Measurements from ENCODE around the gene ST8SIA4.

The ST8SIA4 gene, protein sequence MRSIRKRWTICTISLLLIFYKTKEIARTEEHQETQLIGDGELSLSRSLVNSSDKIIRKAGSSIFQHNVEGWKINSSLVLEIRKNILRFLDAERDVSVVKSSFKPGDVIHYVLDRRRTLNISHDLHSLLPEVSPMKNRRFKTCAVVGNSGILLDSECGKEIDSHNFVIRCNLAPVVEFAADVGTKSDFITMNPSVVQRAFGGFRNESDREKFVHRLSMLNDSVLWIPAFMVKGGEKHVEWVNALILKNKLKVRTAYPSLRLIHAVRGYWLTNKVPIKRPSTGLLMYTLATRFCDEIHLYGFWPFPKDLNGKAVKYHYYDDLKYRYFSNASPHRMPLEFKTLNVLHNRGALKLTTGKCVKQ

DNA sequence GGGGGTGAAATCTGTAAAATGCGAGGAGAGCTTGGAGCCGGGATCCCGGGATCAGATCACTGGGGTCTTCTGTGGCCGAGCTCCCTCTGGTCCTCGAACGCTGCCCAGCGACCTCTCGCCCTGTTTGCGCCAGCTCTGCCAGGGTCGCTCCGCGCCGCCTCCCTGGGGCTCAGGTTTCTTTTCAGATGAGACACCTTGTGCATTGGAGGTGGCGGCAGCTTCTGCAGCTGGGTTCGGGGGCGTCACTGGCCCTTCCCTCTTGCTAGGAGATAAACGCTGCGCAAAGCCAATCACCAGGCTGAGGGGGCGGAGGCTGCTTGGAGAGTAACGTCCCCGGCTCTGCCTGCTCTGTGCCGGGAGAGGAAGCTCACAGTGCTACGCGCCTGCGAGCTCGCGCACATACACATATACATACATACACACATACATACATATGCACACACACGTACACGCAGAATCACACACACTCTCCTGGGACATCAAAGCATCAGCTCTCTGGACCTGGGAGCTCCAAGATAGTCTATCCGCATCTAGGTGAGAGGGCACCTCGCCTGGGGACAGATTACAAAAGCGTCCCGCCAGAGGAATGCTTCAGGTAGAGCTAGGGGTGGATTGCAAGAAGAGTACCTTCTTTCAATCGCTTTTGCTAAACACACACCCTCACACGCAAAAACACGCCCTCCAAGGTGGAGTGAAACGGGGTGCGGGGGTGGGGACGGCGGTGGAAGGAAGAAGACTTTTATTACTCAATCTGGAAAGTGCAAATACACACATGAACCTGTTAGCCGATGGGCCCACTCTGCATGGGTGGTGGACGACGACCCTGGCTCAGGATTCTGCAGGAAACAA is at the start of gene ST8SIA4:
Gene ST8SIA4, minus strand, starts transcription at position 244 of the 849 bp plus-strand sequence. CDS start 327 bp downstream, outside the sequence.
- DNase-seq (ENCODE audit: low read depth), result no peak

DNA sequence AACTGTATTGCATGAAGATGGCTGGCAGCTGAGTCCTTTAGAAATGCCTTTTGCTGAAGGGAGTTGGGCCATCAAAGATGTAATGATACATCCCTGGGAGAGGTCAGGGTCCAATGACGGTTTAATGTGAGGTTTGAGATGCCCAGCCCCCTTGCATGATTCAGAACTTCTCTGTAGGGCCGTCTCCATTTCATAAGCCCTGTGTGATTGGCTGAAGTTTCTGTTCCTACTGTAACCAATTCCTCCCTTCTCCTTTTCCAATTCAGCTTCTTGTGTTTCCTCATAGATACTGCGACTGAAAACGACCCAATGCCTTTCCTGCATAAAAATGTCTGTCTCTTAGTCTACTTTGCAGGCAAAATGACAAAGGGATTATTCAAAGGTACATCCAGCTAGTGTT is 47.9 kb upstream of the ST8SIA4 start:
- DNase-seq (ENCODE audit: low read depth), result no peak

GRCh38 chr5:100913298-100913697 is 10.2 kb upstream of the ST8SIA4 start:
- DNase-seq (ENCODE audit: low read depth), result no peak

- no peak for DNase-seq (ENCODE audit: low read depth)
Measured at GRCh38 chr5:100909034-100909433, 6.0 kb upstream of the ST8SIA4 start.

GRCh38 chr5:100905259-100905914 is 2.3 kb upstream of the ST8SIA4 start:
- DNase-seq (ENCODE audit: low read depth), result no peak

DNA sequence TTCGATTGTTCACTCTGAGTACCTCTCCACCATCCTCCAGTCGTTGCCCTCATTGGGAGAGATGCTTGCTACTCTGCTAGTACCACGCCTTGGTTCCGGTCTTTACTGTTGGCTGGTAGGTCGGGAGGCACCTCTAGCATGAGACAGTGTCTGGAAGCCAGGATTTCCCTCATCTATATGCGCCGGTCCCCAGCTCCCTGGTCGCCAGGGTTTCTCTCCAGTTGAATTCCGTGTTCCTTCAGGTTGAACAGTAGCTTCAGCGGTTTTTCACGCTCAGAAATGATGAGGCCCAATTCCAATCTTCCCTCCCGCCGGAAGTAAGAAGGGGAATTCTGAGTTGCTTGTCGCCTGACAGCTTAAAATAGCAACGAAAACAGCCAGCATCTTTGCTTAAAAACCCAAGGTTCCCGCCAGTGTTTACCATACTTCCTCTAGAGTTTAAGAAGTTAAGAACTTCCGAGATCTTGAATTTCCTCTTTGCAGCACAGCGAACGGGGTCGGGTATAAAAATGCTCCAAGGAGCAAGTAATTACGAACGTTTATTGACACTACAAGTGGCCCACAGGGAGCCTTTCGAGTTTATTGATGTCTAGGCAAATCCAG is 1.3 kb upstream of the ST8SIA4 start:
- no peak for DNase-seq (ENCODE audit: low read depth)

GRCh38 chr5:100902440-100903038 is 543 bp downstream of the ST8SIA4 start:
- no peak for DNase-seq (ENCODE audit: low read depth)

DNA sequence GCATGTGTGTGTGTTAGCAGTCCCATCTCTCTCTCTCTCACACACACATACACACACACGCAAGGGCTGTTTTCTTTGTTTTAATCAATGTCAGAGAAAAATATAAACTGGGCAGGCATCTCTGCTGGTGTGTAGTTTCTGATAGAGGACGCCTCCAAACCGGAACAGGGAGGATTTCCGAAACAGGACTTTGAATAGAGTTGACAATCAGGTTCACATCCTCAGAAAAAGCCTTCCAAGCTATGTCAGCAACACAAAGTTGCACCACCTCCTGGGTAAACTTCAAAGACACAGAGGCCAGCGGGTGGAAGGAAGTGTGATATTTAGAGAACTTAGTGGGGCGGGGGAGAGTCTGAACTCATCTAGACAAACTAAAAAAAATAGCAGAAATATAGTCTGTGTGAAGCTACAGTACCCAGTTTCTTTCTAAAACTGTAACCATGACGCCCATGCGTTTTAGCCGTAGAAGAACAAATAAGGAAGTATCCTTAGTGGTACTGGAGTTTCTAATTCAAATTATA is 1.2 kb downstream of the ST8SIA4 start:
- no peak for DNase-seq (ENCODE audit: low read depth)

DNA sequence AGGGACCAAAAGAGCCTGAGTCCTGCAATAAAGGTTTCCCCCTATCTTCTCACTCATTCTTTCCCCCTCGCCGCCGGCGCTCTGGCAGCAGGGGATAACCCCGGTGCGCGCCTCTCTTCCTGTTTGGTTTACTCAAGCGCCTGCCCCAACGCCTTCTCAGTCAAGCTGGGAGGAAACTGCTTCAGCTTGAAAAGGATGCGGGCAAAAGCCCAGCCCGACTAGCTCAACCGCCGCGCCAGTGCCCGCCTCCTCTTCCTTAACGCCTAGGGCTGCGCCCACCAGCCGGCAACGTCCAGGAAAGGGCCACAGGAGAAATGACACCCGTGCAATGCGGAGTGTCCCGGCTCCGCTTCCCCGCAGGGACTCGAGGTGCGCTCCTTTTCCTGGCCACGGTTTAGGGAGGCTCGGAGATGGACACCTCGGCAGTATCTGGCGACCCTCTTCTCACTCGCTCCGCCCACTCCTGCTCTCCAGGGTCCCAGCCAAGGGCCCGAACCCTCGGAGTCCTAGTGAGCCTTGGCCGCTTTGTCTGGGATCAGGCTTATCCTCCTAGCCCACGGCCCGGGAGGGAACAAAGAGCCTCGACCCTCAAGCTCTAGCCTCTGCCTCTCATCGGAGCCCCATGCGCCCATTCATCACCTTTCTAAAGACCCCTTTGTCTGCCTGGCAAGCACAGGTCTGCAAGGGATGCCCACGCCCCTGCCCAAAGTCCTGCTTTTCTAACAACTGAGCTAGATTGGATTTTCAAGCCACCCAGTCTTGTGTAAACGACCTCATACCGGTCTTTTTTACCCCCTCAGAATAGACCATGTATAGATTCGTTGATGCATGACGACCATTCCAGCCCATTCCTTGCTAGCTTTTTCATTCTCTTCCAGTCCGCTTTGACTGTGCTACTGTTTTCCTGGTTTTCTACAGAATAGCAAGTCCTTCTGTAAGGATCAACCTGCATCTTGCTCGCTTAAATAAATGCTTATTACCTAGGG is 2.0 kb downstream of the ST8SIA4 start:
- no peak for DNase-seq (ENCODE audit: low read depth)

DNA sequence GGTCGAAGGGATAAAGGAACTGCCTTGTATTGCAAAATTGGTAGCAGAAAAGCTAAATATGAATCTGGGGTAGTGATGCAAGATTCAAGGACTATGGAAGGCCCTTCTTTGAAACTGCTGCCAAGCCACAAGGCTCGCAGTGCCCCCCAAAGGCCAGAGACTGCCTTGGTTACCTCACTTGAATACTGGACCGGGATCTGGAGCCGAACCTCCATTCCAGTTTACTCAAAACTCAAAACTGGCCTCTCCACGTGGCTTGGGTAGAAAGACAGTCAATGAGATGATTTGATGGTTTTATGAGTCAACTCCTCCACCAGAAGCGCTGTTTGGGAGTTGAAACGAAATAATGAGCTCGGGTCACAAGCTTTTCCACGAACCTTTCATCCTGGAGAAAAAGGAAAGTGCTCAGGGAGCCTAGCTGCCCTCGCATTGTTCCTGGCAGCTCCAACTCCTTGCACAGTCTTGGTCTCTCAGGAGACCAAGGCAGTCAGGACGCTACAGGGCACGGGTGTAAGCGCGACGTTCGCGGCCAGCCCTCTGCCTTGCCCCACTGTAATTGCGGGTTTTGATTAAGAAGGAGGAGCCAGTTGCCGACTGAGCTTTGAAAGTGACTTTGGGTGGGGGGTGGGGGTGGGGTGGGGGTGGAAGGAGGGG is 2.8 kb downstream of the ST8SIA4 start:
- DNase-seq (ENCODE audit: low read depth), result no peak

- DNase-seq (ENCODE audit: low read depth), result no peak
Measured at GRCh38 chr5:100899675-100900074, 3.4 kb downstream of the ST8SIA4 start.

- DNase-seq (ENCODE audit: low read depth), result no peak
Measured at GRCh38 chr5:100898504-100899346, 4.4 kb downstream of the ST8SIA4 start.

DNA sequence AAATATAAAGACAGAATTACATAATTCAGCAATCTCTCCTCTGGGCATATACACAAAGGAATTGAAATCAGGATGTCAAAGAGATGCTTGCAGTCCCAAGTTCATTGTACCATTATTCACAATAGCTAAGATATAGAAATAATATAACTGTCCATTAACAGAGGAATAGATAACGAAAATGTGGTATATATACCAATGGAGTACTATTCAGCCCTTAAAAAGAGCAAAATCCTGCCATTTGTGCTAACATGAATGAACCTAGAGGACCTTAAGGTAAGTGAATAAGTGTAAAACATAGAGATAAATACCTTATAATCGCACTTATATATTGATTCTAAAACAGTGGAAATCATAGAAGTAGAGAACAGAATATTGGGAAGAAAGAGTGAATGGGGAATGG is 7.0 kb downstream of the ST8SIA4 start:
- DNase-seq (ENCODE audit: low read depth), result no peak

- no peak for DNase-seq (ENCODE audit: low read depth)
Measured at GRCh38 chr5:100890461-100891008, 12.5 kb downstream of the ST8SIA4 start.

GRCh38 chr5:100889896-100890295 is 13.2 kb downstream of the ST8SIA4 start:
- no peak for DNase-seq (ENCODE audit: low read depth)

DNA sequence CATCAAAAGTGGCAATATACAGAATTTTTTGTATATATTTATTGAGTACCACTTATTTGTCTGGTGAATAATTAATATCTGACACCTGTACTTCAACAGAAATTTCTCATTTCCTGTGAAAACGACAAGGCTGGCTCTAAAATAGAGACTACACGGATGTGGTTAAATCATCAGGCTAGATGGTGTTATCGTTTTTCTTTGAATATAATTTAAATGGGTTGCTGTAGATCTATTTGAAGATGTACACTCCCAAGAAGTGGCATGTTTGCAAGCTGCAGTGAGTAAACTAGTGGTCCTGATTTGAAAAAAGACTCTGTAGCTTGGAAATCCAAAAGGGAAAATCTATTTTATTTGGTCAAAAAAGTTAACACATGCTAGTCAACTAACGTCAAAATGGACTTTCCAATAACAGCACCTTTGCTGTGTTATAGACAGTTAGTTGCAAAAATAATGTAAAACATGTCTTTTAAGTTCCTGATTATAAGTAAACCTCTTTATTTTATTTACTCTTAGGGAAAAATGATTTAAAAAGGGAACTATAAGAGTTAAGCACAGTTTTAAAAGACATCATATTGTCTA is 13.8 kb downstream of the ST8SIA4 start:
- DNase-seq (ENCODE audit: low read depth), result no peak

- DNase-seq (ENCODE audit: low read depth), result no peak
Measured at GRCh38 chr5:100877274-100877673, 25.8 kb downstream of the ST8SIA4 start.
